Measurements from ENCODE around the gene FADS1.

The FADS1 gene

GRCh38 chr11:61780581-61781162, 36.1 kb downstream of the FADS1 start:
- no peak overlapping the region for H3K4me3 ChIP-seq (ENCODE audit: low read depth, low read length)
- no peak for DNase-seq (ENCODE audit: low read depth)
- TF ChIP-seq MYC (IDR thresholded peaks at IDR 0.05; ENCODE audit: low read depth, low read length) (no peak), MAX (IDR thresholded peaks at IDR 0.05; ENCODE audit: low read depth, low read length) (no peak), CTCF (IDR thresholded peaks at IDR 0.05; ENCODE audit: low read depth, low read length) (no peak), POLR2A (IDR thresholded peaks at IDR 0.05; ENCODE audit: extremely low read depth, insufficient read length) (no peak)

GRCh38 chr11:61779666-61780525, 36.9 kb downstream of the FADS1 start:
- H3K4me3 ChIP-seq (ENCODE audit: low read depth, low read length) = no peak overlapping the region
- DNase-seq (ENCODE audit: low read depth) = no peak
- TF ChIP-seq MYC (IDR thresholded peaks at IDR 0.05; ENCODE audit: low read depth, low read length) = no peak
- TF ChIP-seq CTCF (IDR thresholded peaks at IDR 0.05; ENCODE audit: low read depth, low read length) = no peak
- no peak for TF ChIP-seq POLR2A (IDR thresholded peaks at IDR 0.05; ENCODE audit: extremely low read depth, insufficient read length)
- no peak for TF ChIP-seq MAX (IDR thresholded peaks at IDR 0.05; ENCODE audit: low read depth, low read length)

- no peak overlapping the region for H3K4me3 ChIP-seq (ENCODE audit: low read depth, low read length)
- DNase-seq (ENCODE audit: low read depth) = no peak
- no peak for TF ChIP-seq MAX (IDR thresholded peaks at IDR 0.05; ENCODE audit: low read depth, low read length)
- no peak for TF ChIP-seq MYC (IDR thresholded peaks at IDR 0.05; ENCODE audit: low read depth, low read length)
- TF ChIP-seq POLR2A (IDR thresholded peaks at IDR 0.05; ENCODE audit: extremely low read depth, insufficient read length) = no peak
- no peak for TF ChIP-seq CTCF (IDR thresholded peaks at IDR 0.05; ENCODE audit: low read depth, low read length)
These were observed 37.7 kb downstream of the FADS1 start for GRCh38 chr11:61778920-61779650.

- TF ChIP-seq CTCF (IDR thresholded peaks at IDR 0.05; ENCODE audit: low read depth, low read length) (no peak), POLR2A (IDR thresholded peaks at IDR 0.05; ENCODE audit: extremely low read depth, insufficient read length) (no peak), MAX (IDR thresholded peaks at IDR 0.05; ENCODE audit: low read depth, low read length) (no peak), MYC (IDR thresholded peaks at IDR 0.05; ENCODE audit: low read depth, low read length) (no peak)
- H3K4me3 ChIP-seq (ENCODE audit: low read depth, low read length) = no peak overlapping the region
- no peak for DNase-seq (ENCODE audit: low read depth)
These were observed 38.4 kb downstream of the FADS1 start for GRCh38 chr11:61778357-61778886.

- H3K4me3 ChIP-seq (ENCODE audit: low read depth, low read length) = no peak overlapping the region
- TF ChIP-seq POLR2A (IDR thresholded peaks at IDR 0.05; ENCODE audit: extremely low read depth, insufficient read length) = no peak
- TF ChIP-seq CTCF (IDR thresholded peaks at IDR 0.05; ENCODE audit: low read depth, low read length) = no peak
- TF ChIP-seq MYC (IDR thresholded peaks at IDR 0.05; ENCODE audit: low read depth, low read length) = no peak
- no peak for TF ChIP-seq MAX (IDR thresholded peaks at IDR 0.05; ENCODE audit: low read depth, low read length)
- no peak for DNase-seq (ENCODE audit: low read depth)
These were observed 39.3 kb downstream of the FADS1 start for GRCh38 chr11:61777234-61778090.
